Esophagus squamous epithelium (tissue), 5 donors: ENCODE measurements around the gene COX7A1. TPM values are rescaled to one million over a fixed set of nuclear protein-coding genes. Genes with fewer than 3 reads are reported as not detected.

Experiments used
- DNase-seq: peaks from one replicate; lab custom pipeline; 2025; lab: John Stamatoyannopoulos, UW
- H3K27ac ChIP-seq, 4 donors: fragments of 200-600 bp; sonication (generic); one replicate each; pipeline ENCODE4 v1.5.1; 2016 to 2019; ENCODE audit warnings: mild to moderate bottlenecking in 1 of 4
- H3K27me3 ChIP-seq, 4 donors: fragments of 200-600 bp; sonication (generic); 1 replicate in 3 of 4; 2 replicates in 1 of 4; pipeline versions ENCODE4 v1.5.1 to v1.6.0; 2017 to 2021; ENCODE audit warnings: antibody characterized with exemption in 1 of 4
- H3K36me3 ChIP-seq, 3 donors: fragments of 200-600 bp; sonication (generic); one replicate each; pipeline ENCODE4 v1.5.1; 2016 to 2019
- H3K4me1 ChIP-seq, 3 donors: fragments of 200-600 bp; sonication (generic); one replicate each; pipeline ENCODE4 v1.5.1; 2017 to 2019
- H3K4me3 ChIP-seq, 4 donors: fragments of 200-600 bp; sonication (generic); 1 replicate in 3 of 4; 2 replicates in 1 of 4; pipeline ENCODE4 v1.5.1; 2016 to 2019; ENCODE audit warnings: mild to moderate bottlenecking in 2 of 4, moderate library complexity in 1 of 4
- H3K9me3 ChIP-seq, 3 donors: fragments of 200-600 bp; sonication (generic); one replicate each; pipeline ENCODE4 v1.5.1; 2016 to 2019
- POLR2A ChIP-seq, 4 donors: fragments of 450-650 bp; IDR thresholded peaks; one replicate each; pipeline ENCODE4 v1.6.1; 2017; ENCODE audit warnings: antibody characterized with exemption in 4 of 4, mild to moderate bottlenecking in 4 of 4, moderate library complexity in 3 of 4
- WGBS, 2 donors: methylation state at CpG; one replicate each; pipeline ENCODE4 v1.1.5; 2018; 5-methylcytosine and 5-hydroxymethylcytosine counted together
- intact Hi-C: fragments of 100-400 bp; cut with DNase I; formaldehyde crosslinking; loops from one replicate; pipeline ENCODE4 v1.15.0; 2022
- total RNA-seq, 4 donors: library from RNA; depleted of rRNA; stranded (reverse); fragments of >200 nt; gene quantifications; one replicate each; pipeline ENCODE4 v1.1.0, GENCODE V29; 2016
- TF ChIP-seq, protein P1 (sequence below), 6 experiments: fragments of 450-650 bp in 4 of 6; fragments of 200-600 bp in 2 of 6; sonication (generic) in 2 of 6; IDR thresholded peaks; one replicate each; pipeline ENCODE4 v1.5.1; 2016 to 2019; ENCODE audit warnings: antibody characterized with exemption in 6 of 6, mild to moderate bottlenecking in 4 of 6, moderate library complexity in 4 of 6
- donor health status: DM: yes; HTN: yes; CAD: no.

COX7A1 gene
- total RNA-seq, 4 donors from 2014 or later: 2.0 to 15.8 (median 3.1) TPM

DNA sequence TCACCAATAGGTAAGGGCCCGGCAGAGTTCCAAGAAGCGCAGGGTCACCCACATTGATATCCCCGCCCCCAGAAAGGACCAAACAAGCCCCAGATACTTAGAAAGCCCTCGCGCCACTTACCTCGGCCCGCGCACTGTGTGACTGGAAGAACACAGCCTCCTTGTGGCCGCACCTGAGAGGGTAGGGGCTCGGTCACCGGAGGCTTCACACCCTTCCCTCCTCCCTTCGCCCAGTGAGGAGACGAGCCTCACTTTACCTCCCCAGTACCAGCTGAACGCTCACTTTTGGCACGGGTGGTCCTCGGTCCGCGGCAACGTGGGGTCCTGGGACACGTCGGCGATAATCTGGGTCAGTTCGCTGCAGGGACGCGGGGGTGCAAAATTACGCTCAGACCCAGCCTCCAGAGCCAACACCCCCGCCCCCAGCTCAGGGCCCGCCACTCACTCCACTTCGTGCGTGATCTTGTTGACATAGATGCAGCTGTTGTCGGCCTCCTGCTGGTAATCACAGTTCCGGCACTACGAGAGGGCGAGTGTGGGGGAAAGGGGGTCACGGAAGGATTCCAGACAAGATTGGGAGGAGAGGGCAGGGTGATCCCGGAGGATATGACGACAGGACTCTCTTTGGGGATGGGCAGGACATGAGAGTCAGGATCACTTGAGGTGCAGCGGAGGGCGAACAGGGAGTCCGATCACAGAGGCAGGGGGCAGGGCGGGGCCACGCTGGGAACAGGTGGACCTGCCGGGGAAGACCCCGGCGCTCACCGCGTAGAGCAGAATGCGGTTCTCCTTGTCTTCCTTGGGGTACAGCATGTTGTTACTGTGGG is 38.1 kb downstream of the COX7A1 start:
- DNase-seq: no peak
- intact Hi-C loops: loop anchor here (10.0 kb wide), 1 partner anchor 59 kb away; the partner anchor contains the start of genes THAP8 and WDR62
- TF ChIP-seq, protein P1, sequence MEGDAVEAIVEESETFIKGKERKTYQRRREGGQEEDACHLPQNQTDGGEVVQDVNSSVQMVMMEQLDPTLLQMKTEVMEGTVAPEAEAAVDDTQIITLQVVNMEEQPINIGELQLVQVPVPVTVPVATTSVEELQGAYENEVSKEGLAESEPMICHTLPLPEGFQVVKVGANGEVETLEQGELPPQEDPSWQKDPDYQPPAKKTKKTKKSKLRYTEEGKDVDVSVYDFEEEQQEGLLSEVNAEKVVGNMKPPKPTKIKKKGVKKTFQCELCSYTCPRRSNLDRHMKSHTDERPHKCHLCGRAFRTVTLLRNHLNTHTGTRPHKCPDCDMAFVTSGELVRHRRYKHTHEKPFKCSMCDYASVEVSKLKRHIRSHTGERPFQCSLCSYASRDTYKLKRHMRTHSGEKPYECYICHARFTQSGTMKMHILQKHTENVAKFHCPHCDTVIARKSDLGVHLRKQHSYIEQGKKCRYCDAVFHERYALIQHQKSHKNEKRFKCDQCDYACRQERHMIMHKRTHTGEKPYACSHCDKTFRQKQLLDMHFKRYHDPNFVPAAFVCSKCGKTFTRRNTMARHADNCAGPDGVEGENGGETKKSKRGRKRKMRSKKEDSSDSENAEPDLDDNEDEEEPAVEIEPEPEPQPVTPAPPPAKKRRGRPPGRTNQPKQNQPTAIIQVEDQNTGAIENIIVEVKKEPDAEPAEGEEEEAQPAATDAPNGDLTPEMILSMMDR (IDR thresholded peaks at IDR 0.05): peak in 3 of 6 experiments; percentile 6 to 37 (median 16)
- no peak for TF ChIP-seq POLR2A (IDR thresholded peaks at IDR 0.05)
- Histone ChIP-seq H3K36me3 (peaks cover 4 to 66% (median 9%) of the 10 kb centered on the region in 3 donors), H3K27me3 (no peaks in the 10 kb centered on the region), H3K4me1 (peaks cover 22 to 37% (median 24%) of the 10 kb centered on the region in 3 donors), H3K27ac (peak overlapping the region; percentile 93 to 96 (median 94)), H3K4me3 (peak overlapping the region; percentile 77 to 92 (median 86)), H3K9me3 (no peaks in the 10 kb centered on the region)
- 4 to 7% methylated on average over 24 to 39 of the region's 48 CpGs for whole genome bisulfite sequencing, 2 donors

DNA sequence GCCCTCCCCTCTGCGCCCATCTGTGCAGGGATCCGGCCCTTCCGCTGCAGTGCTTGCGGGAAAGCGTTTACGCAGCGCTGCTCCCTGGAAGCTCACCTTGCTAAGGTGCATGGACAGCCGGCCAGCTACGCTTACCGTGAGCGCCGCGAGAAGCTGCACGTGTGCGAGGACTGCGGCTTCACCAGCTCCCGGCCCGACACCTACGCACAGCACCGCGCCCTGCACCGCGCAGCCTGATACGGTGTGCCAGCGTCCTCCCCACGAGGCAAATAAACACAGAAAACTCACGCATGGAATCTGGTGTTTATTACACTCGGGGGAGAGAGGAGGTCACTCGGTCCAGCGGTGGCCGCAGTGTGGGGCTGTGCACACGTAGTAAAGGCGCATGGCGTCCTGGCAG is 38.8 kb downstream of the COX7A1 start:
- Histone ChIP-seq H3K4me1 (peaks cover 22 to 37% (median 24%) of the 10 kb centered on the region in 3 donors), H3K9me3 (no peaks in the 10 kb centered on the region), H3K36me3 (peaks cover 4 to 59% (median 6%) of the 10 kb centered on the region in 3 donors), H3K4me3 (peak overlapping the region in 3 of 4 donors; percentile 77 to 92 (median 89)), H3K27ac (peak overlapping the region in 2 of 4 donors; percentile 93 to 96), H3K27me3 (no peaks in the 10 kb centered on the region)
- no peak for TF ChIP-seq POLR2A (IDR thresholded peaks at IDR 0.05)
- TF ChIP-seq, protein P1 (IDR thresholded peaks at IDR 0.05): no peak
- 93 to 100% methylated on average over 3 to 25 of the region's 34 CpGs for WGBS, 2 donors
- no peak for DNase-seq
- intact Hi-C loops: loop anchor here (10.0 kb wide), 1 partner anchor 59 kb away; the partner anchor contains the start of genes THAP8 and WDR62

GRCh38 chr19:36112678-36113077 is 39.6 kb downstream of the COX7A1 start:
- Histone ChIP-seq H3K4me3 (no peak overlapping the region), H3K27ac (no peak overlapping the region), H3K9me3 (no peaks in the 10 kb centered on the region), H3K27me3 (no peaks in the 10 kb centered on the region), H3K36me3 (peaks cover 0 to 52% (median 3%) of the 10 kb centered on the region in 3 donors), H3K4me1 (peaks cover 22 to 37% (median 24%) of the 10 kb centered on the region in 3 donors)
- 100% methylated on average over 1 of the region's 10 CpGs; no CpG with 5 or more reads in 1 of the 2 donors for WGBS, 2 donors
- no peak for DNase-seq
- intact Hi-C loops: loop anchor here (10.0 kb wide), 1 partner anchor 58 kb away; the partner anchor contains the start of genes THAP8 and WDR62
- TF ChIP-seq, protein P1 (IDR thresholded peaks at IDR 0.05): no peak
- no peak for TF ChIP-seq POLR2A (IDR thresholded peaks at IDR 0.05)

GRCh38 chr19:36111200-36111539 is 41.1 kb downstream of the COX7A1 start:
- Histone ChIP-seq H3K27me3 (no peaks in the 10 kb centered on the region), H3K27ac (no peak overlapping the region), H3K4me1 (peaks cover 13 to 22% (median 18%) of the 10 kb centered on the region in 3 donors), H3K36me3 (peaks cover 0 to 48% (median 3%) of the 10 kb centered on the region in 3 donors), H3K4me3 (no peak overlapping the region), H3K9me3 (no peaks in the 10 kb centered on the region)
- TF ChIP-seq POLR2A (IDR thresholded peaks at IDR 0.05): no peak
- TF ChIP-seq, protein P1 (IDR thresholded peaks at IDR 0.05): no peak
- DNase-seq: no peak
- intact Hi-C loops: loop anchor here (10.0 kb wide), 1 partner anchor 56 kb away; the partner anchor contains the start of genes THAP8 and WDR62
- WGBS, 2 donors: 82 to 88% methylated on average over 6 to 12 of the region's 13 CpGs
